NCI-H524 treated with DMSO at 0.1 percent for 48 hours (cell line): ENCODE data around the gene FAM187B.

Experiments used
- DNase-seq: peaks from one replicate; lab custom pipeline; 2025; lab: John Stamatoyannopoulos, UW

FAM187B gene

GRCh38 chr19:35178701-35179100 is 49.8 kb downstream of the FAM187B start:
- no peak for DNase-seq

DNA sequence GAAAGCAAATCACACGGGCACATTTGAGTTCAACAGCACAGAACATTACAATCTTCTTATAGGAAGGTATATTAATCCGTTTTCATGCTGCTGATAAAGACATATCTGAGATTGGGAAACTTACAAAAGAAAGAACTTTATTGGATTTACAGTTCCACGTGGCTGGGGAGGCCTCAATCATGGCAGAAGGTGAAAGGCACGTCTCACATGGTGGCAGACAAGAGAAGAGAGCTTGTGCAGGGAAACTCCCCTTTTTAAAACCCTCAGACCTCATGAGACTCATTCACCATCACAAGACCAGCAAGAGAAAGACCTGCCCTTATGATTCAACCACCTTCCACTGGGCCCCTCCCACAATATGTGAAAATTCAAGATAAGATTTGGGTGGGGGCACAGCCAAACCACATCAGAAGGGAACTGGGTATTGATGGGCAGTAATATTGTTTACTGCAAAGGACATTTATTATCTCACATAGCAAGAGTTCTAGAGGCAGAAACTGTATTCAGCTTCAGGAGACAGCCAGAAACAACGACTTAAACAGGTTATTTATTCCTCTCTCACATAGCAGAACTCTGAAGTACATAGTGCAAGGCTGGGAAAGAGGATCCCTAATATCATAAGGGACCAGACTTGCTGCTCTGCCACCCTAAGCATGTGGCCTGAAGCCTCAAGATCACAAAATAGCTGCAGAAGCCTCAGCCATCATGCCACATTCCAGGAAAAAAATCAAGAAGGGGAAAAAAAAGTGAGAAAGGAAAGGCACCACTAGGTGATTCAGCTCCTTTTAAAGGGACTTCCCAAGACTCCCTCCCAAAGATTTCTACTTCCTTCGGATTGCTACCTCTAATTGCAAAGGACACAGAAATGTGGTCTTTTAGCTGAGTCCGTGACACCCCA is 50.9 kb downstream of the FAM187B start:
- no peak for DNase-seq

- DNase-seq, result no peak
These were observed 52.4 kb downstream of the FAM187B start for GRCh38 chr19:35176181-35176570.
